NB4 (cell line): ENCODE results near the gene WFS1.

Experiments used
- CTCF ChIP-seq: IDR thresholded peaks from one replicate; pipeline ENCODE4 v1.5.1; 2012; ENCODE audit warnings: low read depth, low read length
- MAX ChIP-seq: IDR thresholded peaks from 2 replicates; pipeline ENCODE4 v1.6.1; 2011; ENCODE audit warnings: low read depth, low read length
- MYC ChIP-seq: IDR thresholded peaks from 2 replicates; pipeline ENCODE4 v1.6.1; 2011; ENCODE audit warnings: low read depth, low read length
- POLR2A ChIP-seq: IDR thresholded peaks from 2 replicates; pipeline ENCODE4 v1.6.1; 2011; ENCODE audit warnings: mild to moderate bottlenecking; ENCODE audit not compliant: insufficient read length; ENCODE audit errors: extremely low read depth

- TF ChIP-seq CTCF, result no peak
- no peak for TF ChIP-seq POLR2A
- no peak for TF ChIP-seq MAX
- no peak for TF ChIP-seq MYC
Observed at GRCh38 chr4:6293661-6294060, 24.0 kb downstream of the WFS1 start.
